OCI-LY3 (cell line): ENCODE measurements around the gene GSTT2.

Source experiments
- CTCF ChIP-seq: fragments of 200-600, 300-600 bp; sonication (generic); IDR thresholded peaks from 2 replicates; pipeline ENCODE4 v1.5.1; 2014; ENCODE audit warnings: antibody characterized with exemption, low read length, low read depth
- EZH2phosphoT487 ChIP-seq: fragments of 200-600 bp; shearing (Covaris generic); IDR thresholded peaks from 2 replicates; pipeline ENCODE4 v1.6.1; 2018; ENCODE audit warnings: antibody characterized with exemption, mixed run types, low read depth

- no peak for TF ChIP-seq CTCF
- TF ChIP-seq EZH2phosphoT487, result no peak
Observed at GRCh38 chr22:24016156-24016555, 36.2 kb downstream of the GSTT2 start.
